OCI-LY1 (cell line): ENCODE results near the gene USPL1.

Source experiments
- H2AFZ ChIP-seq: fragments of 200-600 bp; sonication (generic), shearing (Covaris generic); 2 replicates; pipeline ENCODE4 v1.6.0; 2014; ENCODE audit warnings: antibody characterized with exemption, mild to moderate bottlenecking, low read length
- H3F3A ChIP-seq: fragments of 200-600 bp; sonication (generic), shearing (Covaris generic); 2 replicates; pipeline ENCODE4 v1.6.0; 2014; ENCODE audit warnings: mild to moderate bottlenecking, antibody characterized with exemption, low read length, moderate library complexity; ENCODE audit not compliant: insufficient read depth
- H3K27ac ChIP-seq: fragments of 200-600 bp; sonication (generic); 2 replicates; pipeline ENCODE4 v1.5.1; 2014; ENCODE audit warnings: low read length, mixed run types, mild to moderate bottlenecking, low read depth; ENCODE audit not compliant: poor library complexity, severe bottlenecking
- H3K27me3 ChIP-seq: fragments of 200-600 bp; sonication (generic); 2 replicates; pipeline ENCODE4 v1.6.0; 2014; ENCODE audit warnings: antibody characterized with exemption, mild to moderate bottlenecking, low read length, moderate library complexity; ENCODE audit not compliant: insufficient read depth
- H3K36me3 ChIP-seq: fragments of 200-600 bp; sonication (generic); 2 replicates; pipeline ENCODE4 v1.6.1; 2014; ENCODE audit warnings: mild to moderate bottlenecking, antibody characterized with exemption, low read length, moderate library complexity, mixed read lengths; ENCODE audit not compliant: insufficient read depth
- H3K4me1 ChIP-seq: fragments of 200-600 bp; sonication (generic); 2 replicates; pipeline ENCODE4 v1.5.1; 2014; ENCODE audit warnings: mild to moderate bottlenecking, low read length, moderate library complexity; ENCODE audit not compliant: insufficient read depth, severe bottlenecking
- H3K4me2 ChIP-seq: fragments of 200-600 bp; sonication (generic), shearing (Covaris generic); 2 replicates; pipeline ENCODE4 v1.6.1; 2014; ENCODE audit warnings: low read length
- H3K4me3 ChIP-seq: fragments of 200-600 bp; sonication (generic); 2 replicates; pipeline ENCODE4 v1.5.1; 2014; ENCODE audit warnings: low read length, low read depth, mild to moderate bottlenecking, mixed read lengths; ENCODE audit not compliant: poor library complexity, severe bottlenecking
- H3K79me2 ChIP-seq: fragments of 200-600 bp; shearing (Covaris generic); 2 replicates; pipeline ENCODE4 v1.6.1; 2016; ENCODE audit warnings: mixed run types, low read length, mixed read lengths; ENCODE audit not compliant: insufficient read depth
- H3K9ac ChIP-seq: fragments of 200-600 bp; sonication (generic), shearing (Covaris generic); 2 replicates; pipeline ENCODE4 v1.6.1; 2014; ENCODE audit warnings: mild to moderate bottlenecking, low read length, mixed read lengths
- H3K9me2 ChIP-seq: fragments of 200-600 bp; sonication (generic), shearing (Covaris generic); 2 replicates; pipeline ENCODE4 v1.6.1; 2014; ENCODE audit warnings: low read depth, mild to moderate bottlenecking, low read length, mixed read lengths
- H3K9me3 ChIP-seq: fragments of 200-600 bp; shearing (Covaris generic); 2 replicates; pipeline ENCODE4 v1.6.1; 2014; ENCODE audit warnings: low read length, mixed read lengths
- H4K20me1 ChIP-seq: fragments of 200-600 bp; sonication (generic), shearing (Covaris generic); 2 replicates; pipeline ENCODE4 v1.6.0; 2016; ENCODE audit warnings: mild to moderate bottlenecking, low read length; ENCODE audit not compliant: insufficient read depth
- CTCF ChIP-seq: fragments of 200-600 bp; sonication (generic), shearing (Covaris generic); IDR thresholded peaks from 2 replicates; pipeline ENCODE4 v1.5.1; 2017; ENCODE audit warnings: mild to moderate bottlenecking, antibody characterized with exemption, low read length, moderate library complexity, mixed read lengths
- EZH2 ChIP-seq: fragments of 200-600 bp; sonication (generic), shearing (Covaris generic); IDR thresholded peaks from 2 replicates; pipeline ENCODE4 v1.8.0; 2017; ENCODE audit warnings: borderline replicate concordance, mixed run types, mild to moderate bottlenecking, antibody characterized with exemption, low read length, moderate library complexity, mixed read lengths

The USPL1 gene

GRCh38 chr13:30659980-30660379, 42.3 kb downstream of the USPL1 start:
- Histone ChIP-seq H3K4me2 (no peak overlapping the region), H4K20me1 (no peaks in the 10 kb centered on the region), H3K9me2 (no peaks in the 10 kb centered on the region), H3K27ac (no peak overlapping the region), H3K4me1 (peaks cover 16% of the 10 kb centered on the region), H3K79me2 (no peaks in the 10 kb centered on the region), H3F3A (no peaks in the 10 kb centered on the region), H3K36me3 (peaks cover 53% of the 10 kb centered on the region), H2AFZ (no peak overlapping the region), H3K4me3 (no peak overlapping the region), H3K9ac (no peak overlapping the region), H3K9me3 (no peaks in the 10 kb centered on the region; the same call in 1 of the 2 replicates), H3K27me3 (no peaks in the 10 kb centered on the region)
- TF ChIP-seq EZH2: no peak
- no peak for TF ChIP-seq CTCF

- no peaks in the 10 kb centered on the region for H4K20me1 ChIP-seq
- H3K4me3 ChIP-seq: no peak overlapping the region
- H3K4me1 ChIP-seq: peaks cover 24% of the 10 kb centered on the region
- H3K79me2 ChIP-seq: no peaks in the 10 kb centered on the region
- H3K4me2 ChIP-seq: no peak overlapping the region
- H3K9me2 ChIP-seq: no peaks in the 10 kb centered on the region
- H3K27ac ChIP-seq: no peak overlapping the region
- no peak overlapping the region for H2AFZ ChIP-seq
- no peaks in the 10 kb centered on the region; the same call in 1 of the 2 replicates for H3K9me3 ChIP-seq
- no peaks in the 10 kb centered on the region for H3K27me3 ChIP-seq
- H3K36me3 ChIP-seq: peaks cover 45% of the 10 kb centered on the region
- H3K9ac ChIP-seq: no peak overlapping the region
- H3F3A ChIP-seq: no peaks in the 10 kb centered on the region
- TF ChIP-seq EZH2: no peak
- no peak for TF ChIP-seq CTCF
Observed at GRCh38 chr13:30660796-30661195, 43.1 kb downstream of the USPL1 start.

GRCh38 chr13:30664689-30665275, 47.1 kb downstream of the USPL1 start:
- Histone ChIP-seq H3K36me3 (peaks cover 6% of the 10 kb centered on the region), H2AFZ (no peak overlapping the region)

More at GRCh38 chr13:30664689-30665275, 47.1 kb downstream of the USPL1 start:
- Histone ChIP-seq H3K9me2 (no peaks in the 10 kb centered on the region), H3K27me3 (no peaks in the 10 kb centered on the region), H4K20me1 (no peaks in the 10 kb centered on the region), H3F3A (no peaks in the 10 kb centered on the region), H3K27ac (no peak overlapping the region), H3K9me3 (no peaks in the 10 kb centered on the region; the same call in 1 of the 2 replicates), H3K9ac (no peak overlapping the region), H3K79me2 (no peaks in the 10 kb centered on the region), H3K4me2 (no peak overlapping the region), H3K4me1 (peaks cover 27% of the 10 kb centered on the region), H3K4me3 (no peak overlapping the region)
- TF ChIP-seq EZH2 (no peak), CTCF (no peak)
